H1 (cell line): ENCODE measurements around the gene RASSF5.

Experiments used
- JUND ChIP-seq: IDR thresholded peaks from 2 replicates; pipeline ENCODE4 v1.6.1; 2011; ENCODE audit warnings: mild to moderate bottlenecking, improper control_type of control experiment, low read length
- POLR2AphosphoS5 ChIP-seq: IDR thresholded peaks from 2 replicates; pipeline ENCODE4 v1.6.1; 2011; ENCODE audit warnings: low read depth, low read length
- TF ChIP-seq, protein P1 (sequence below): IDR thresholded peaks from 2 replicates; pipeline ENCODE4 v1.6.1; 2011; ENCODE audit warnings: low read depth, mild to moderate bottlenecking, low read length; ENCODE audit not compliant: insufficient read depth

DNA sequence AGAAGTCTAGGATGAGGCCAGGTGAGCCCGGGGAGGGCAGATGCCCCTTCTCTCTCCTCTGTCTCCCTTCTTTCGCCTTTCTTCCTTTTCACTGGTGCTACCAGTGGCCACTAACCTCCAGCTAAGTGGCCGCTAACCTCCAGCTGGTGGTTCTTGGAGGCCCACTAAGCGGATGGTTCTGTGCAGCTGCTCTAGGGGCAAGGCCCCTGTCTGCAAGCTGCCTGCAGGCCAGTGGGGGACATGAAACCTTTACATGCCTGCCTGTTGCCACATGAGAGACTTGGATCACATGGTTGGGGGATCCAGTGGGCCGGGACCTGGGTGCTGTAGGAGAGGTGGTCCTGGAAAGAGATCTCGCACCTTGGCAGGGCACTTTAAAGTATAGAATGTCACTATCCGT lies 19.4 kb upstream of the RASSF5 start:
- TF ChIP-seq JUND (no peak), POLR2AphosphoS5 (no peak)
- TF ChIP-seq, protein P1, sequence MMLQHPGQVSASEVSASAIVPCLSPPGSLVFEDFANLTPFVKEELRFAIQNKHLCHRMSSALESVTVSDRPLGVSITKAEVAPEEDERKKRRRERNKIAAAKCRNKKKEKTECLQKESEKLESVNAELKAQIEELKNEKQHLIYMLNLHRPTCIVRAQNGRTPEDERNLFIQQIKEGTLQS, result no peak
